ENCODE data around the gene TRMU.

Gene TRMU

DNA sequence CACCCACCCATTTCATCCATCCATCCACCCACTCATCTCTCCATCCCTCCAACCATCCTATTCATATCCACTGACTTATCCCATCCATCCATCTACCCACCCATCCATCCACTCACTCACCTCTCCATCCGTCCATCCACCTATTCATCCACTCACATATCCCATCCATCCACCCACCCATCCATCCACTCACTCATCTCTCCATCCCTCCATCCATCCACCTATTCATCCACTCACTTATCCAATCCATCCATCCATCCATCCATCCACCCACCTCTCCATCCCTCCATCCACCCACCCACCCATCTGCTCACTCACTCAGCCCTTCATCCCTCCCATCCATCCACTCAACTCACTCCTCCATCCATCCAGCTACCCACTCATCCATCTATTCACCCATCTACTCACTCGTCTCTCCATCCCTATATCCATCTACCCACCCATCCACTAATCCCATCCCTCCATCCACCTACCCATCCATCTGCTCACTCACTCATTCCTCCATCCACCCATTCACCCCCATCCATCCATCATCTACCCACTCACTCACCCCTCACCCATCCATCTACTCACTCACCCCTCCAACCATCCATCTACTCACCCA is 36.2 kb downstream of the TRMU start:
- DNase-seq, result no peak

DNA sequence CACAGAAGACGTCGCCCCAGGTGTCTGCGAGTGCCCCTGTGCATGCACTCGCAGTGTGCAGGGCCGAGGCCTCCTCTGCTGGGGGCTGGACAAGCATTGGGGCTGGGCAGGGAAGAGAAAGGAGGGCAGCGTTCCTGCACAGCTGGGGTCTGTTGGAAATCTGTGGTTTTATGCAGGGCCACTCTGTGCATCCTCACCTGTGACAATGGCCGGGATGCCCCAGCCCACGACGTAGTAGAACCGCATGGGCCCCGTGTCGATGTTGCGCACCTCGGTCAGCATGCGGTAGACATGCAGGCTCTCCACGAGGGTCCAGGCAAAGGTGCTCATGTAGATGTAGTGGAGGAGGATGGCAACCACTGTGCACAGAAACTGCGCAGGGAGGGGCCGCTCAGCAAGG is 37.2 kb downstream of the TRMU start:
- DNase-seq, result no peak

DNA sequence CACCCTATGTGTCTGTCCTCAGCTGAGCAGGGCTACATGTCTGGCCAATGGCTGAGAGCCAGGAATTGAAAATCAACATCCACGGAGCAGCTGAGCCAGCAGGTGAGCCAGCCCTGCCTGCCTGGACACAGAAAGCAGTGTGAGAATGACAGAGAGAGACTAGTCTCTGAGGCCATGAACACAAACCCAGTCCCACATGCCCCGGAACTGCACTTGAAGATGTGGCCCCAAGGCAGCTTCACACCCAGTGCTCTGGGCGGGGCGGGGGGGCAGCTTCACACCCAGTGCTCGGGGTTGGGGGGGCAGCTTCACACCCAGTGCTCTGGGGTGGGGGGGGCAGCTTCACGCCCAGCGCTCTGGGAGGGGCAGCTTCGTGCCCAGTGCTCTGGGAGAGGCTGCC is 37.6 kb downstream of the TRMU start:
- no peak for DNase-seq

DNA sequence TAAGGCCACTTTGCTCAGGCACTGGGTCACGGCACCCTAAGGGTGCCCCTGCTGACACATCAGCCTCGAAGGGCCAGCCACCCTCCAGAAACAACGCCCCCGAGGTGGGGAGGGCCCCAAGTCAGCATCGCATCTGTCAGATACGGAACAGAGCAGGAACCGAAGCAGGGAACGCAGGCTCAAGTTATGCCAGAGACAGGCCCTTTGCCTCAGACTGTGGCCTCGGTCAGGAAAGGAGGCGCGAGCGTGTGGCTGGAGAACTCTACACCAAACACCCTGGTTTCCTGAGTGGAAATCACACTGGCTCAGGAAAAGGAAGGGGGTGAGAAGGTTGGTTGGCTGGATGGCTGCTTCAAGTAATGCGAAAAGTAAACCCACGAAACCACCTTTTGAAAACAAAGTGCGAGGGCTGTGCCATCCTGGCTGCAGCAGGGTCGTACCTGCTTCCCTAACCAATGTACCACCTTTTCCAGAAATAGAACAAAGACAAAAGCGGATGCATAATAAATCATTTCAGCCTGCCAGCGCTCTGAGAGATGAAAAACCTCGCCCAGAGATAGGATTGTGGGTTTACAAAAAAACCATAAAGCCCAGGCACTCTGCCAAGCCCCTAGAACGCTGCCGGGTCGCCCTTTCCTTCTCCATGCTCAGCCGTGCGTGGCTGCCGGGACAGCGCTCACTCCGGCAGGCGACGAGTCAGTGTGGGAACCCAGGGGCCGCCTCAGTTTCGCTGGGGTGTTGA is 38.6 kb downstream of the TRMU start:
- no peak for DNase-seq

DNA sequence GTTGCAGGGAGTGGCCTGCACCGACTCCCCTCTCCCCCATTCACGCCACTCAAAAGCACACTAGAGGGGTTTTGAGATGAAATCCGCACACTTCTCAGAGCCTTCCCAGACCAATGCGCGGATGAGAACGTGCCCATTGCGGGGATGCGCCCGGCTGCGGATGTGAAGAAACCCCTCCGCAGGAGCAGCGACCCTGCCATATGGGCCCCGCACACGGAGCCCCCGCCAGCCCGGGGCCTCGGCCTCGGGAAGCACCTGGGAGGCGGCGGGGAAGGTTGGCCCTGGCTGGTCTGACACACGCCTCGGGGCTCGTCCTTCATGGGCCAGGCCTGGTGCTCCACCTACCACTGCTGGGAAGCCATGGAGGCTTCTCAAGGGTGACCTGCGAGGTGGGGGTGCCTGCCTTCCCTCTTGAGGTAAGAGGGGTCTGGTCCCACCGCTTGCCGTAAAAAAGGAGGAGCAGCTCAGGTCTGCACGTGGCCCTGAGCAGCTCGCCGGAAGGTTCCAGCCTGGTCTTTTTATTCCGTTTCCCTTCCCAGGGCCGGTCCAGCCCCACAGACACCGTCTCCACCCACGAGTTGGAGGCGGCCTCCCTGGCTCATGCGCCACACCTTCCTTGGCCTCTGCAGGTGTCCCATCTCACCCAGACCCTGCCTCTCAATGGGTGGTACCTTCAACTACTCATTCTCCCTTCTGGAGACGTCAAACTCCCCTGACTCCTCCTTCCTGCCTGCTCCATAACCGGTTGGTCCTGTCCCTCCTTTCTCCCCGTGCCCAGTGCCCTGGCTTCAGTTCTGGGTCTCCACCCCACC is 39.4 kb downstream of the TRMU start:
- DNase-seq, result no peak

DNA sequence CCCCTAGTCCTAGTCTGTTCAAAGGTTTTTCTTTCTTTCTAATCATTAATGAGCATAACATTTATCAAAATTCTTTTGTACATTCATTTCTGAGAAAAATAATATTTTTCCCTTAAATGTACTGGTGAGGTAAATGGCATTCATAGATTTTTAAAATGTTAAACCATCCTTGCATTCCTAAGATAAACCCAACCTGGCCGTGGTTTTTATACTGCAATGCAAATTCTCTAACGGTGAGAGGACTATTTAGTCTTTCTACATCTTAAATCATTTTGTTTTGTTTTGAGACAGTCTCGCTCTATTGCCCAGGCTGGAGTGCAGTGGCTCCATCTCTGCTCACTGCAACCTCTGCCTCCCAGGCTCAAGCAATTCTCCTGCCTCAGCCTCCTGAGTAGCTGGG is 40.6 kb downstream of the TRMU start:
- no peak for DNase-seq

DNA sequence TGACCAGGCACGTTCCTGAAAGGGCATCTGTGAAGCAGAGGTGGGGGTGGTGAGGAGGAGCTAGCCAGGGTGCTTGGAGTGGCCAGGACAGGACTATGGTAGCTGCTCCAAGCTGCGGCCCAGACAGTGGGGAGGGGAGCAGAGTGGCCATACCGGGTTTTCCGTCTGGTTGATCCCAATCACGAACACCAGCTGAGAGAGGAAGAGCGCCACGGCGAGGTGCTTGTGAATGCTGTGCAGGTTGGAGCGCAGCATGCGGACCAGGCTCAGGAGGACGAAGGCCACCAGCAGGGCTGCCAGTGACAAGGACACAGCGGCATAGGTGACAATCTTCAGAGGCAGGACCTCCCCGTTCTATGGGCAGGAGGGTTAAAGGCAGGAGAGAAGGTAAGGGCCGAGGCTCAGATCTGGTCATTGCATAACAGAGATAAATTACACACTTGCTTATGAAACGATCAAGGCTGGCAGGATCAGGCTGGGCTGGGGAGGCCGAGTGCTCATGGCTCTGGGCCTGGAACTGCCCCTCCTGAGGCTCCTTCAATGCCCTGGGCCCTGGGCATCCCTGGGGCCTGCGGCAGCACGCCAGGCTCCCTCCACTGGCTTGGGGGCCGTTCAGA is 41.5 kb downstream of the TRMU start:
- no peak for DNase-seq

DNA sequence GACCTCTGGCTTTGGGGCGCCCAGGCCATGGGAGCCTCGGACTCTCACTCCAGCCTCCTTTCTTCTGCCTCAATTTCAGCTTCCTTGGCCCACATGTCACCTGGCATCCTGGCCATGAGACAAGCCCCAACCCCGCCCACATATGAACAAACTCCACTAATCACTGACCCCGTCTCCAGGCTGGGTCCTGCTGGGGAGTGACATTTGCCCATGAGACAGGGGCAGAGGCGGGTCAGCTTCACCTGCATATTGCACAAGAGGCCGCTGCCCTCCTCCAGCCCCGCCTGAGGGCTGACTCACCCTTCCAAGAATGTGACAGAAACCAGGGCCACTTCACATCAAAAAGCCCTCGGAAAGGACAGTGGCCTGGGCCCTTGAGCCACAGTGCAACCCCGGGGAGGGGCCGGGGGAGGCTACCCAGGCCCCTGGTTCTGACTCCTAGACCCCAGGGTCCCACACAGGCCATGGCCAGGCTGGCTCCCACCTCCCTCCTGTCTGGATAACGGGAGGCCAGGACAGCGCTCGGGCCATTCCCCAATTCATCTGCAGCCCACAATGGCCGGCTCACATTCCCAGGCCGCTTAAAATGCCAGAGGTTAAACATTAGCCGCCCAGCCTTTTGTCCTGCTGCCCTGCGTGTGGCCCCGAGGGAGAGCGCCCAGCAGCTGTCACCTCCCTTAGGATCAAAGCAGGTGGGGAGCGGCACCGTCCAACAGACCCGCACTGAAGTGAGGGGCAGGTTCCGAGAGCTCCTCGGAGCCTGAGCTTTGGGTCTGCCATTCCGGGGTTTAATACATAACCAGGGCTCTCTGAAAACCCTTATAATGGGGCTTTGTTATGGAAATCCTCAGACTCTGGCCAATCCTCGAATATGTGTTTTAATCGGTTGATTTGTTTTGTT is 42.3 kb downstream of the TRMU start:
- DNase-seq, result no peak

DNA sequence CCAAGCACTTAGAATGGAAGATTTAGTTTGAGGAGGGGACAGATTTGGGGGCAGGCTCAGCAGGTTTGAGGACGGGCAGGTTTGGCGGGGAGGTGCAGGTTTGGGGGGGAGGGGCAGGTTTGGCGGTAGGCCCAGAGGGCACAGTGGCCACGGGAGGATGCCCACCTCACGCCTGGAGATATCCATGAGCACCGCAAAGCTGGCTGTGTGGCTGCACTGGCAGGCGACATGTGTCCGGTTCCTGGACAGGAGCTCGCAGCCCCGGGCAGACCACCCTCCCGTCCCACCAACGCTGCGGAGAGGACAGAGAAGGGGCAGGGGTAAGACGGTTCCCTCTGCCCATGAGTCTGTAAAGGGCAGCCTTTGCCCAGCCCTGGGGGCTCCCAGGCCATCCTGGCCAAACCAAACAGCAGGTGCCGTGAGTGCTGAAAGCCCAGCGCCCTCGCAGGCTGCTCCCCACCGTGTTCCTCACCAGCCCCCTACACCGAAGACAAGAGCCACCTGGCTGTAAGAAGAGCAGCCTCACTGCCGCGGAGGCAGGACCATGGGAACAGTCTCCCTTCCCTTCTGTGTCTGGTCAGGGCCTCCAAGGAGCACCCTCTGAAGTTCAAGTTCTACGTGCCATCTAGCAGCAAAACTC is 43.0 kb downstream of the TRMU start:
- no peak for DNase-seq

DNA sequence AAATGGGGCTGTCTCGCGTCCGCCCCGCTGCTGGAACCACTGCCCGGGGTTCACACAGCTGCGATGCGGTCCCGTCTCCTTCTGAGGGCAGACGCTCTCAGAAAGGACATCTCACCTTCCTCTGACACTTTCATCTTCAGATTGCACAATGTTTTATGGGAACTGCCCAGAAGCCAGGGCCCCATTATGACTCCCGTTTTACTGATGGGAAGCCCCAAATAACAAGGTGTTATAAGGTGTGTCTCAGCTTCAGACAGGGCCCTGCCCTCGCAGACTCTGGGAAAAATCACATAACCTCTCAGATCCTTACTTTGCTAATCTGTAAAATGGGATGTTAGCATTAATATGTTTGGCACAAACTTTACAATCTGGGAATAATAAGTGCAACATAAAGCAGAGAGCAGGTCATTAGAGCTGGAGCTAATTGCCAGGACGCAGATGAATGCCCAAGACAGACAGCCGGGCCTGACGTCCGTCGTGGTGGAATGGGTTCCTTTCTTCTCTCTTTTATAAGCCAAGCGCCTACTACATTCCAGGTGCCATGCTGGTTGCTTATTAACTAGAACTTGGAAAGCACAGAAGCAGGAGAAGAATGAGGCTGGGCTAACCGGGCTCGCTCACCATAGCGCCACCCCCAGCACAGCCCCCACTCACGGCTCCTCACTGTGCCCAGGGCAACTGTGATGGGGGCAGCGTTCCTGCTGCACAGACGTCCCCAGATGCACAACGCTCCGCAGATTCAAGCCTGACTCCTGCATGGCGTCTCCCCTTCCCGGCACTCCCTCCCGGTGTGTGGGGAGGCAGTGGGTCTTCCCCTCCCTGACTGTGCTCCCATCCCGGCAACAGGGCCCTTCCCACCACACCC is 43.8 kb downstream of the TRMU start:
- DNase-seq, result no peak

DNA sequence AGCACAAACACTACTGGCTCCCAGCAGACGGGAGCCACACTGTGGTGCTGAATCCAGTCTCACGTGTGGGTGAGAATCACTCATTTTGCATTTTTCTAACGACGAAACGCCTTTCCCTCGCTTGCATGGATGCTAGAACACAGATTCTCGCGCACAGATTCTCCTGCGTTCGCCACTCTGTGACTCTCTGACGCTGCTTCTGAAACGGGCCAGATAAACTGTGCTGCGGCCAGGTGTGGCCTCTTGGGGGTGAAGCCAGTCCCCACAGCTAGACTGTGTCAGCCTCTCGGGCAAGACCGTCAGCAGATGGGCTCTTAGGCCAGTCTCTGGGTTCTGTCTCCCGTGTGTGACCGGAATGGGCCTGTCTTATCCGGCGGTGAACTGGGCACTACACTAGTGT is 44.6 kb downstream of the TRMU start:
- DNase-seq, result no peak

DNA sequence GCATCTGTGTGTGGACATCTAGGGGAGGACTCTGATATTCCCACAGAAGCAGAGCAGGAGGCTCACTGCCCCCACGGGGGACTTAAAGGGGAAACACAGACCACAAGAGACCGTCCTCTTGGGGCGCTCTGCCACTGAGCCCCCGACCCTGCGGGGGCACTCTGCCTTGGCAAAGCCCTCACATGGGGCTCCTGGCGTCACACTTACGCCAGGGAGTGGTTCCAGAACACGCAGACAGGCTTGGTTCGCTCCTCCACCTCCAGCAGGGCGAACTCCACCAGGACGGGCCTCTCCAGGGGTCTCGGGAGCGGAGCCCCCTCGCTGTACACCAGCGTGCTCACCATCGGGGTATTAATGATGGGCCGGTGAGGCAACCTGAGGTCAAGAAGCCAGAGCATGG is 45.1 kb downstream of the TRMU start:
- no peak for DNase-seq

DNA sequence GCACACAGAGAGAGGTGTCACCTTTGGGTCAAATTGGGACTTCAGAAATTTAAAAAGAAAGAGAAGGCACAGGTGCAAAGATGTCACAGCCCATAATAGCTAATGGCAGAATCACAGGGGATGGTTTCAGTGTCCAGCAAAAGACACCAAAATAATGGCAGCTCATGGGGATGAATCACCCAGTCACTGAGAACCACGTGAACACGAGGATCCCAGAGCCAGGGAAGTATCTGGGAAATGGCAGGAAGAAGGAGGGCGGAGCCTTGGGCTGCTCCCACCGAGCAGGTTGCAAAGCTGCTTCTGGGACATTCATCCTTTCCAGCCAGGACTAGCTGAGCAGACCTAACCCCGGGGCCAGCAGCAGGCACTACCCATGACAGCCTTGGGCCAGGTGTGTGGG is 45.6 kb downstream of the TRMU start:
- DNase-seq, result no peak

DNA sequence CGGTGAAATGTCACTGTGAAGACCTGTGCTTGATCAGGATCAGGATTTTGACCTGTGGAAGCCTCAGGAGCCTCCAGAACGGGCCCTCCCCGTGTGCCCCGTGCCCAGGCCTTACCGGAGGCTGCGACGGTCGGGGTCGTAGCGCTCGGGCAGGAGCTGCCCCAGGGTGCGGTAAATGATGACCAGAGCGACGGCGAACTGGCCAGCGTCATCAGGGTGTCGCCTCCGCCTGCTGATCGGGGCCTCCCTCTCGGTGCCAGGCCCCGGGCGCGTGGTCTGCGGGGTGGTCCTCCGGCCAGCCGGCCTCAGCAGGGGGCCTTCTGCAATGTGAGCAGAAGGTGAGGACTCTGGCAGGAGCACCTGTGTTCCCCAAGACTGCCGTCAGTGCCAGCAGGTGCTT is 46.2 kb downstream of the TRMU start:
- DNase-seq, result no peak

DNA sequence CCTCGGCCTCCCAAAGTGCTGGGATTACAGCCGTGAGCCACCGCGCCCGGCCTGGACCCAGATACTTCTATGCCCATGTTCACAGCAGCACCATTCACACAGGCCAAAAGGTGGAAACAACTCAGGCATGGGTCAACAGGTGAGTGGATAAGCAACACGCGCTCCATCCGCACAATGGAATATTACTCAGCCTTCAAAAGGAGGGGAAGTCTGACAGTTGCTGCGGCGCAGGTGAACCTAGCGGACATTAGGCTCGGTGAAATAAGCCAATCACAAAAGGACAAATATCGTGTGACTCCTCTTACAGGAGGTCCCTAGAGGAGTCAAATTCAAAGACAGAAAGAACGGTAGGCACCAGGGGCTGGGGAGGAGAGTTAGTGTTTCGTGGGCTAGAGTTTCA is 47.0 kb downstream of the TRMU start:
- no peak for DNase-seq

DNA sequence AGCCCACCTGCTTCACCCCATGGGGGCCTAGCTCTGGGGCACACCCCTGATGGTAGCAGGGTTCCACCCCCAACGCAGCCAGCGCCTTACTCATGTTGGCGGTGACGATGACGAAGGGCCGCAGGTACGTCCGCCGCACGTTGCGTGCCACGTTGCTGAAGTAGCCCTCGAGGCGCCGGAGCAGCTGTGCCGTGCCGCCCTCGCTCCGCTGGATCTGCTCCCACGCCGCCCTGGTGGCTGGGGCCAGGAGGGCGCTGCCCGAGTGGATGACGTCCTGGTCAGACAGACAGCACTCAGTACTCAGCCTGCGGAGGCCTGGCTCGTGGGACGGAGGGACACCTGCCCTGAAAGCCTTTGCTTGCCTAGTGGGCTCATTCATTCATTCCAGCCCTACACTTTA is 50.8 kb downstream of the TRMU start:
- no peak for DNase-seq

DNA sequence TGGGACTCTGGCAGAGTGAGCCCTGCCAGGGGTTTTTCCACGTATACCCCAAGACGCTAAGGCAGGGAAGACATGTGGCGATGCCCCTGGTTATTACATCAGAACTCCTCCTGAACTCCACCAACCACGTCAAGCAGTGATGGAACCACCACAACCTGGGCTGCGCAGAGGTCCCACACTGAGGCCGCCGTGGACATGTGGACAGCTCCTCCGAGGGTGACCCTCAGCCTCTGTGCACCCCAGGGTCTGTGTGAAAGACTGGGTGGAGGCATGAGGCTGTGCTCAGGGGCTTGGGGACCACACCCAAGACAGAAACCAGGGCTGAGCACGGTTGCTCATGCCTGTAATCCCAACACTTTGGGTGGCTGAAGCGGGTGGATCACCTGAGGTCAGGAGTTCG is 52.2 kb downstream of the TRMU start:
- DNase-seq, result no peak

DNA sequence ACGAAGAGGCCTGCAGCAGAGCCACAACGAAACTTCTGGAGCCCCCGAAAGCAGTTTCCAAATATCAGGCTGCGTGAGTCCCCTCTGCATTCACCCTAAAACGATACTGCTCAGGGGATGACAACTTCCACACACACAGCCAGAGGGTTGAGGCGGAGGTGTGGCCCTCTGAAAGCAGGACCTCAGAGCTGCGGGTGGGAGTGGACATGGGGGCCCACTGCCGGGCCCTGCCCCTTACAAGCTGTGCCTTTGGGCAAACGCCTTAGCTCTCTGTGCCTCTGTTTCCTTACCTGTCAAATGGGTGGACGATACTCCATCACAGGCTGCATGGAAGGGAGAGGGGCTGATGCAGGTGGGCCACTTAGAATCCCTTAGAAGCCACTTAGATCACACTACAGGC is 53.1 kb downstream of the TRMU start:
- DNase-seq, result no peak

DNA sequence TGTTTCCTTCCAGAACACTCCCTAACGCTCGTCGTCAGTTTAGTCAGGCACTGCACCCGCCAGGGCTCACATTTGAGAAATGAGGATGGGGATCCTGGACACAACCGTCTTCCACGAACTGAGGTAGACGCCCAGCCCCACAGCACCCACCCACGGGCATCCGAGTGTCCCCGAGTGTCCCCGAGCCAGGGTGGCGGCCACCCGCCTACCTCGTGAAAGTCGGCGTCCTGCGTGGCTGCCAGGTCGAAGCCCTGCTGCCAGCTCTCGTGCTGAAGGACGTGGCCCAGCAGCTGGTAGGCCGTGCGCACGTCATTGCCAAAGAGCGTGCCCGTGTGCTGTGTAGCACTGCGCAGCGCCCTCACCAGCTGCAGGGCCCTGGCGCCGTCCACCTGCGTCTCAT is 53.6 kb downstream of the TRMU start:
- DNase-seq, result no peak

DNA sequence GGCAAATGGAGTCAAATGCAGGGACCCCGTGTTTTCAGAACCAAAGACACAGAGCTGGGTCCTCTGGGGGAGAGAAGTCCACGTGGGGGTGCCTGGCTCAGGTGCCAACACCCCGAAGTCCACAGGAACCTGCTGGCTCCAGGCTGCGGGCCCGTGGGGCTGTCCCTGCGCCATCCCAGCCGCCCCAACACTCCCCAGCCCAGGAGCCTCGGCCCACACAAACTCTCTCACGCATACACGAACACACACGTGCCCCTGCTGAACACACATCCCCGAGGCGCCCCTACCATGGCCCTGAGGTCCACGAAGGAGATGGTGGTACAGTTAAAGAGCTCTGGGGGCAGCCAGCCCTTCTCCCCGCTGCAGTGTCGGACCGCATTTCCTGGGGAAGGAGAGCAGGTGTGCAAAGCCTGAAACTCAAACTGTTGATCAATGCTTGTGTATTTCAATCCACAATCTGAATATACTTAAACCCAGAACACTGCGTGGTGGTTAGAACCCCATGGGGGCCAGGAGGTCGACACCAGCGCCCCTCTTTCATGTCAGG is 54.7 kb downstream of the TRMU start:
- no peak for DNase-seq

Data from suppressor macrophage treated with lipopolysaccharide for 4 hours (primary cell).